ENCODE data around the gene HPGDS. TPM values are rescaled to one million over a fixed set of nuclear protein-coding genes. Genes with fewer than 3 reads are reported as not detected.

Gene HPGDS
- total RNA-seq: not detected in 2 replicates

GRCh38 chr4:94342694-94343093 is at the start of gene HPGDS:
Gene HPGDS (minus strand): TSS chr4:94342836. CDS start chr4:94334629, 8,207 bp downstream.

Other genes with a start within 250 kb of the HPGDS start
- gene SMARCAD1, start 135.0 kb downstream of the HPGDS start, total RNA-seq: 23.1 and 24.3 TPM in 2 replicates
- 97.8 and 133 TPM in 2 replicates for gene PDLIM5, start 109.1 kb upstream of the HPGDS start, total RNA-seq